LNCAP (cell line): ENCODE results near the gene CAMK2G.

Experiments used
- CTCF ChIP-seq: fragments of 450-650 bp; IDR thresholded peaks from 2 replicates; pipeline ENCODE4 v1.5.1; 2017; ENCODE audit warnings: mild to moderate bottlenecking

The CAMK2G gene

GRCh38 chr10:73806176-73806950 is 68.0 kb downstream of the CAMK2G start:
- TF ChIP-seq CTCF = no peak

GRCh38 chr10:73803680-73804286 is 70.6 kb downstream of the CAMK2G start:
- TF ChIP-seq CTCF = no peak

- no peak for TF ChIP-seq CTCF
Measured at GRCh38 chr10:73802276-73802991, 71.9 kb downstream of the CAMK2G start.

- TF ChIP-seq CTCF = no peak
Measured at GRCh38 chr10:73801253-73801590, 73.1 kb downstream of the CAMK2G start.

GRCh38 chr10:73800560-73801252 is 73.6 kb downstream of the CAMK2G start:
- no peak for TF ChIP-seq CTCF

- TF ChIP-seq CTCF = no peak
Measured at GRCh38 chr10:73799899-73800559, 74.3 kb downstream of the CAMK2G start.
